Mucosa of stomach (tissue), 1 donor: ENCODE results near the gene WDHD1.
A peak's percentile ranks its signal among the peaks of the same experiment; 100 is the strongest.
"Not testable (repeated sequence)": the region's sequence is repeated elsewhere in the genome, so short reads cannot be mapped to it uniquely, and the experiment has no call there.

ENCODE experiments used
- H3K27me3 ChIP-seq: one replicate; pipeline ENCODE4 v1.7.0; 2013; ENCODE audit warnings: mild to moderate bottlenecking, low read length; ENCODE audit not compliant: control insufficient read depth, insufficient read depth
- H3K36me3 ChIP-seq: one replicate; pipeline ENCODE4 v1.7.0; 2013; ENCODE audit warnings: low read length; ENCODE audit not compliant: control insufficient read depth, insufficient read depth
- H3K4me1 ChIP-seq: one replicate; pipeline ENCODE4 v1.7.0; 2013; ENCODE audit warnings: mild to moderate bottlenecking, low read length; ENCODE audit not compliant: control insufficient read depth, insufficient read depth
- H3K4me3 ChIP-seq: one replicate; pipeline ENCODE4 v1.7.0; 2013; ENCODE audit warnings: low read length
- H3K9ac ChIP-seq: one replicate; pipeline ENCODE4 v1.7.0; 2013; ENCODE audit warnings: mild to moderate bottlenecking, low read length, moderate library complexity
- H3K9me3 ChIP-seq: one replicate; pipeline ENCODE4 v1.7.0; 2013; ENCODE audit warnings: mild to moderate bottlenecking, low read length, moderate library complexity; ENCODE audit not compliant: control insufficient read depth
- donor health status: Pancreatic carcinoma.

WDHD1 gene, protein sequence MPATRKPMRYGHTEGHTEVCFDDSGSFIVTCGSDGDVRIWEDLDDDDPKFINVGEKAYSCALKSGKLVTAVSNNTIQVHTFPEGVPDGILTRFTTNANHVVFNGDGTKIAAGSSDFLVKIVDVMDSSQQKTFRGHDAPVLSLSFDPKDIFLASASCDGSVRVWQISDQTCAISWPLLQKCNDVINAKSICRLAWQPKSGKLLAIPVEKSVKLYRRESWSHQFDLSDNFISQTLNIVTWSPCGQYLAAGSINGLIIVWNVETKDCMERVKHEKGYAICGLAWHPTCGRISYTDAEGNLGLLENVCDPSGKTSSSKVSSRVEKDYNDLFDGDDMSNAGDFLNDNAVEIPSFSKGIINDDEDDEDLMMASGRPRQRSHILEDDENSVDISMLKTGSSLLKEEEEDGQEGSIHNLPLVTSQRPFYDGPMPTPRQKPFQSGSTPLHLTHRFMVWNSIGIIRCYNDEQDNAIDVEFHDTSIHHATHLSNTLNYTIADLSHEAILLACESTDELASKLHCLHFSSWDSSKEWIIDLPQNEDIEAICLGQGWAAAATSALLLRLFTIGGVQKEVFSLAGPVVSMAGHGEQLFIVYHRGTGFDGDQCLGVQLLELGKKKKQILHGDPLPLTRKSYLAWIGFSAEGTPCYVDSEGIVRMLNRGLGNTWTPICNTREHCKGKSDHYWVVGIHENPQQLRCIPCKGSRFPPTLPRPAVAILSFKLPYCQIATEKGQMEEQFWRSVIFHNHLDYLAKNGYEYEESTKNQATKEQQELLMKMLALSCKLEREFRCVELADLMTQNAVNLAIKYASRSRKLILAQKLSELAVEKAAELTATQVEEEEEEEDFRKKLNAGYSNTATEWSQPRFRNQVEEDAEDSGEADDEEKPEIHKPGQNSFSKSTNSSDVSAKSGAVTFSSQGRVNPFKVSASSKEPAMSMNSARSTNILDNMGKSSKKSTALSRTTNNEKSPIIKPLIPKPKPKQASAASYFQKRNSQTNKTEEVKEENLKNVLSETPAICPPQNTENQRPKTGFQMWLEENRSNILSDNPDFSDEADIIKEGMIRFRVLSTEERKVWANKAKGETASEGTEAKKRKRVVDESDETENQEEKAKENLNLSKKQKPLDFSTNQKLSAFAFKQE

DNA sequence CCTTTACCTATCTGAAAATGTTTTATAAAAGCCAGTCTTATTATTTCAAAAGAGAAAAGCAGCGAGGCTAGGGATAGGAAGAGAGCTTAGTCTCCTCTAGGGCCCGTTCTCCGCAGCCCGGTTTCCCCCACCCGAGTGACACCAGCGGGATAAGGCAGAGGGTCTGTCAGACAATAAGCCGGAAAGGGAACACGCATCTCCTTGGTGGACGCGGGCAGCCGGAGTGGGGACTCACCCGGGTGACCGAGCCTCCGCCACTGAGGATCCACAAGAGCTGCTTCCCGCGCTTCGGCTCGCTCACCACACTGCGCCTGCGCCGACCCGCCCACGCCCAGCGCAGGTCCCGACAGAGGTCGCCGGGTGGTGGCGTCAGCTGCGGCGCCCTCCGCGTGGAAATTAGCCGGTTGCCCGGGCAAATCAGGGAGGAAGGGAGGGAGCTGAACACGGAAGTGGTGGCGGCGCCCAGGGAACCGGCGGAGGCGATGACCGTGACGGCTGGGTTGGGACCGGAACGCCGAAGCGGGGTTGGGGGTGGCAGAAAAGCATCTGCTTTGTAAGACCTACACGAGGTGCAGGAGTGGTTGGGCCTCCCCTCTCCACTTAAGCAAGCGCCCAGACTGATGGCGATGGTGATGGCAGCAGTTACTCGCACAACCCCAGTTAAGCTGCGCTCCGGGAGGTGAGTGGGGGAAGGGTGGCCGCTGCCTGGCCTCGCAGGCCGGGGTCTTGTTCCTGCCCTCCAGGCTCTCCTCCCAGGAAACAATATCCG, at the start of gene WDHD1, which contains the start of gene SOCS4:
Gene WDHD1, minus strand, starts transcription at position 307 of the 769 bp plus-strand sequence. CDS start 312 bp downstream, outside the sequence.
Gene SOCS4, plus strand, starts transcription at position 444 of the 769 bp plus-strand sequence. CDS start 15,806 bp downstream, outside the sequence.
- H3K9me3 ChIP-seq: no peaks in the 10 kb centered on the region
- no peaks in the 10 kb centered on the region for H3K27me3 ChIP-seq
- no peaks in the 10 kb centered on the region for H3K36me3 ChIP-seq
- H3K4me1 ChIP-seq: peaks cover 16% of the 10 kb centered on the region
- peak within 1 kb of the TSS; percentile 80 for H3K9ac ChIP-seq
- H3K4me3 ChIP-seq: peak within 1 kb of the TSS; percentile 81

GRCh38 chr14:55075628-55076175, 48.8 kb upstream of the WDHD1 start:
- Histone ChIP-seq H3K4me1 (peaks cover 13% of the 10 kb centered on the region), H3K4me3 (no peak overlapping the region), H3K27me3 (no peaks in the 10 kb centered on the region), H3K9me3 (no peaks in the 10 kb centered on the region), H3K9ac (no peak overlapping the region), H3K36me3 (no peaks in the 10 kb centered on the region)

- Histone ChIP-seq H3K27me3 (no peaks in the 10 kb centered on the region), H3K9ac (no peak overlapping the region), H3K4me1 (peaks cover 13% of the 10 kb centered on the region), H3K9me3 (no peaks in the 10 kb centered on the region), H3K4me3 (no peak overlapping the region), H3K36me3 (no peaks in the 10 kb centered on the region)
Observed at GRCh38 chr14:55074662-55075061, 47.8 kb upstream of the WDHD1 start.

- no peaks in the 10 kb centered on the region for H3K9me3 ChIP-seq
- no peaks in the 10 kb centered on the region for H3K27me3 ChIP-seq
- H3K4me1 ChIP-seq: peaks cover 13% of the 10 kb centered on the region
- H3K4me3 ChIP-seq: no peak overlapping the region
- no peak overlapping the region for H3K9ac ChIP-seq
- no peaks in the 10 kb centered on the region for H3K36me3 ChIP-seq
Observed at GRCh38 chr14:55073856-55074255, 47.0 kb upstream of the WDHD1 start.

DNA sequence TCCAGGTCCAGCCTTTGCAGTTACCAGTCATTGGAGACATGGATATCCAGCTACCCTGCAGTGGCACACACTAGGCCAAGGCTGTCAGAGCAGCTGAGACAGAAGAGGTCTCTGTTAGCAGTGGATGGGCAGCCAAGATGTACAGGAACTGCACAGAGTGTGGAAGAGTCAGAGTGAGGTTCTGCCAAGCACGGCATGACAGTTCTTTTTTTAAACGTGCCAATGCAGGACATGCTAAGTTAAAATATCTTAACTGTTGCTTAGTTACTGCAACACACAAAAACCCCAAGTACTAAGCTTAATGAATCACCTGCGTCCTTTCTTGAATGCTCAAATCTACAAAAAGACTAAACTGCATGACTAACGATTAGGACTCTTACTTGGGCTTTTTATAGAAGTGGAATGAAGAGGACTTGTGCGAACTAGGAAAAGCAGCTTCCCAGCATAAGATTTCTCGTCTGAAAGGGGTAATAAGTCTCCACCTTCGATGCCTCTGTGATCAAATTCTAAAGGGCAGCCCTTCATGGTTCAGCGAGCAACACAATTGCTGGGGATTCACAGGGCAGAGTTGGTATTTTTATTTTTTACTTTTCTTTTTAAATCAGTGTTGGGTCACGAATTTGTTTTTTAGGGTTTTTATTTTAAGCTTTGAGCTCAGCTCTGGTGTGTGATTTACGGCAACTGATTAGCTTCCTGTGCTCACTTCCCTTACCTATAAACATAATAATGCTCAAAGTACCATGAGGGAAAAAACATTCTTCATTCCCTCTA, 45.2 kb upstream of the WDHD1 start:
- Histone ChIP-seq H3K4me1 (peaks cover 4% of the 10 kb centered on the region), H3K4me3 (no peak overlapping the region)

DNA sequence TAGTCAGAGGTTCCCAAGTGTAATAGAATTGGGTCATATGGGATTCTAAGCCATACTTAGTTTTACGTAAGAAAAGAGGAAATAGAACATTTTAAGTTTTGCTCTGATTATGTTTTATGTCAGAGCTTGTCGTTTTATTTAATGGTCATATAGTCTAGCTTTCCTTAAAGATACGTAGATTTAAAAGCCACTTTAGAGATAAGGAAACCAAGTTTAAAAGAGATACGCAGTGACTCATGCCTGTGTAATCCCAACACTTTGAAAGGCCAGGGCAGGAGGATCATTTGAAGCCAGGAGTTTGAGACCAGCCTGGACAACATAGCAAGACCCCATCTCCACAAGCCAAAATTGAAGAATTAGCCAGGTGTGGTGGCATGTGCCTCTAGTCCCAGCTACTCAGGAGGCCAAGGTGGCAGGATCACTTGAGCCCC, 44.1 kb upstream of the WDHD1 start:
- H3K9me3 ChIP-seq: no peaks in the 10 kb centered on the region
- no peak overlapping the region for H3K9ac ChIP-seq
- H3K4me1 ChIP-seq: no peaks in the 10 kb centered on the region
- no peaks in the 10 kb centered on the region for H3K27me3 ChIP-seq
- no peak overlapping the region for H3K4me3 ChIP-seq
- H3K36me3 ChIP-seq: no peaks in the 10 kb centered on the region

More for the DNA sequence above, 45.2 kb upstream of the WDHD1 start:
- Histone ChIP-seq H3K9me3 (no peaks in the 10 kb centered on the region), H3K36me3 (no peaks in the 10 kb centered on the region), H3K27me3 (no peaks in the 10 kb centered on the region), H3K9ac (no peak overlapping the region)

DNA sequence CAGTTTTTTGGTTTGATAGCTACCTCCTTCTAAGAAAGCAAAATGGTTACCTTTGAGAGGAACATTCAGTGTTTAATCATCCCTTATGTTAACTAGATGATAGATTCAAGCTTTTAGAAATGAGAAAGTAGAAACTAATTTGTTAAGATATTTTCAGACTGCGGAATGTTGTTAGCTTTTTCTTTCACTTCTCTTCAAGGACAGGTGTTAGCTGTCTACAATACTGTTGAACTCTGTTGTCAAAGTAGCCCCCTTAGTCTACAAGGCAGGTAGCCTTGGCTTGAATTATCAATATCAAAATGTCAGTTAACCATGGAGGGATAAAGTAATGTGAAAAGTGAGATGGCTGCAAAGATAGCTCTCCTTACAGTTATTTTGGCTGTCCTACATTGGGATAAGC, 39.3 kb upstream of the WDHD1 start:
- Histone ChIP-seq H3K36me3 (peaks cover 6% of the 10 kb centered on the region), H3K27me3 (no peaks in the 10 kb centered on the region), H3K4me3 (no peak overlapping the region), H3K9me3 (no peaks in the 10 kb centered on the region), H3K4me1 (no peaks in the 10 kb centered on the region), H3K9ac (no peak overlapping the region)

GRCh38 chr14:55065411-55065810, 38.5 kb upstream of the WDHD1 start:
- Histone ChIP-seq H3K36me3 (peaks cover 6% of the 10 kb centered on the region), H3K4me1 (no peaks in the 10 kb centered on the region), H3K9me3 (no peaks in the 10 kb centered on the region), H3K9ac (no peak overlapping the region), H3K27me3 (no peaks in the 10 kb centered on the region), H3K4me3 (no peak overlapping the region)

- H3K4me1 ChIP-seq, H3K9me3 ChIP-seq, H3K4me3 ChIP-seq, H3K9ac ChIP-seq, H3K27me3 ChIP-seq, H3K36me3 ChIP-seq: not testable (repeated sequence)
Observed at GRCh38 chr14:55064896-55065295, 38.0 kb upstream of the WDHD1 start.

- Histone ChIP-seq H3K9ac (no peak overlapping the region), H3K4me1 (peaks cover 4% of the 10 kb centered on the region)
Observed at GRCh38 chr14:55062517-55063351, 35.8 kb upstream of the WDHD1 start.

More at GRCh38 chr14:55062517-55063351, 35.8 kb upstream of the WDHD1 start:
- Histone ChIP-seq H3K27me3 (no peaks in the 10 kb centered on the region), H3K4me3 (no peak overlapping the region), H3K9me3 (no peaks in the 10 kb centered on the region), H3K36me3 (peaks cover 12% of the 10 kb centered on the region)
